Activated effector memory CD4-positive, alpha-beta T cell treated with anti-CD3 and anti-CD28 coated beads, Interleukin-2, amount 50 U/mL, for 16 hours (primary cell): ENCODE measurements around the gene CCBE1.

ENCODE experiments used
- DNase-seq: peaks from one replicate; pipeline ENCODE4 v3.0.0-alpha.2; 2020

CCBE1 gene

GRCh38 chr18:59481436-59481835 lies 215.8 kb downstream of the CCBE1 start:
- DNase-seq: no peak

GRCh38 chr18:59479776-59480175 lies 217.4 kb downstream of the CCBE1 start:
- DNase-seq: no peak

- no peak for DNase-seq
These were observed 218.6 kb downstream of the CCBE1 start for GRCh38 chr18:59478591-59478990.

GRCh38 chr18:59477849-59478248 lies 219.4 kb downstream of the CCBE1 start:
- no peak for DNase-seq

GRCh38 chr18:59470561-59471121 lies 226.6 kb downstream of the CCBE1 start:
- no peak for DNase-seq

GRCh38 chr18:59469463-59470180 lies 227.6 kb downstream of the CCBE1 start:
- no peak for DNase-seq

DNA sequence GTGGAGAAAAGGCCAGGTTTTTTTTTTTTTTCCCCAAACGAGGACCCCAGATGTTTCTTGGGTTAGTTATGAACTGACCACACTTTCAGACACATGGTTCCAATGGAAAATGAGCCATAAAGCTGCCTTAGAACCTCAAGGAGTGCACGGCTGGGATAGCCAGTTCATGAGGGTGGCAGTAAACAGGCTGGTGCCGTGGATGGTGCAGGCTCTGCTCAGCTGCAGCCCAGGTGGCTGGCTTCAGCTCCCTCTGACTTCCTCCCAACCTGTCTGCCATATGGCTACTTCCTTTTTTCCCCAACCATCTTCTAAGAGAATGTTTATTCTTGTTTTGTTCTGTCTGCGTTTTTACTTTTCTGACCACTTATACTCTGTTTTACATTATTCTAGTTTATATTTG lies 228.4 kb downstream of the CCBE1 start:
- DNase-seq: no peak

DNA sequence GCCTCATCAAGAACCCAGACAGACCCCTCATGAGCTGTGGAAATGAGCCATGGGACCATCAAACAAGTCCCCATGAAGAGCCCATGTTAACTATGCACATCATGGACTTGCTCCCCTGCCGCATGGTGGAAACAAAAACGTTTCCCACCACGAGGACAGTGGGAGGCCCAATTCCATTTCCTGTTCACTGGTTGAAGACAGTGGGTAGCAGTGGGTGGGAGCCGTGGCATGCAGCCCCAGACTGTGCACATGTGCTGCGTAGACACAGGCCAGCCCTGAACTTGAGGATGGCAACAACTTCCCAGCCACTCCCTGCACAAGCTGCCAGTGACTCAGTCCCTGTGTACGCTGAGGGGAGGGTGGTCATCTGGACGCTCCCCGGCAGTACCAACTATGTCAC lies 229.7 kb downstream of the CCBE1 start:
- DNase-seq: no peak

DNA sequence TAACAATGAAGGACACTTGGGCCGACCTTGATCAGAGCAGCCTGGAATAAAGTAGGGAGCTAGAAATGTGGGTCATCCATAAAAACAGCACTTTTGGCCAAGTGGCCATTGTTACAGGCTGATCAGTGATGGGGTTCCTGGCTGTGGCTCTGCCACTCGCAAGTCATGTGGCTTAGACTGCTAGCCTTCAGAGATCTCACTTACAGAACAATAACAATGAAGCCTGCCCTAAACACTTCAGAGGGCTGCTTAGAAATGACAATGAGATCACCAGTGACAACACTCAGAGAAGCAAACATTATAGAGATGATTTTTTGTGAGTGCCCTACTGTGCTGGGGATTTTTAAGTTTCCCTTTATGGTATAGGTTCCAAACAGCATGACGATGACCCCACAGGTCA lies 230.2 kb downstream of the CCBE1 start:
- DNase-seq: no peak

DNA sequence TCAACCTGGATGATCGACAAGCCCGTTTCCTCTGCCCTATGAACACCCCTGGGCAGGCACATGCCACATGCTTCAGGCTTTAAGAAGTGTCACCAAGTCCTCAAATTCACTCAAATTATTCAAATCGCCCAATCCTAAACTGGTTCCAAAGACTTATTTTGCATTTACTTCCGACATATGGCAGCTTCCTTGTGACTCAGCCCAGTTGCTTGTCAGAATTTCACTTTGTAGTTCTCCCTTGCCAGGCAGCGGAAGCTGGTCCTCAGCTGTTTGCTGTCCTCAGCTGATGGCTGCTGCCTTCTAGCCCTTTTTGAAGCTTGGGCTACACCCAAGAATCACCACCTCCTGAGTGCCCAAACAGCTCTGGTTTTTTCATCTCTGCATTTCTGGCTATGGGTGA lies 232.7 kb downstream of the CCBE1 start:
- no peak for DNase-seq

DNA sequence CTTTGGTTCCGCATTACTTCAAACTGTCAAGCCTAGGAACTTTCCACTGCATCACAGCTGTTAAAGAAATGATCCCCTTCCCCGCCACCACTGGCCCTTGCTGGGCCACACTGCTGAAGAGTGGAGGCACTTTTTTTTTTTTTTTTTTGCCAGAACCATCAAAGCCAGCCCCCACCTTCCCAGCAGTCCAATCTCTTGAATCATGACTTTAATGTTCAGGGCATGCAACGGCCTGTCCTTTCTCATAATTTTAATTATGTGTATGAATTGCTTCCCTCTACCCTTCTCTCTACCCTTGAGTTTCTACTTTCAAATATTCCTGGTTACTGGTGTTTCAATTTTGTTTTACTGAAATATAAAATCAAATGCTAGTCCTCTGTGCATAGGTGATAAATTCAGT lies 236.1 kb downstream of the CCBE1 start:
- DNase-seq: no peak

DNA sequence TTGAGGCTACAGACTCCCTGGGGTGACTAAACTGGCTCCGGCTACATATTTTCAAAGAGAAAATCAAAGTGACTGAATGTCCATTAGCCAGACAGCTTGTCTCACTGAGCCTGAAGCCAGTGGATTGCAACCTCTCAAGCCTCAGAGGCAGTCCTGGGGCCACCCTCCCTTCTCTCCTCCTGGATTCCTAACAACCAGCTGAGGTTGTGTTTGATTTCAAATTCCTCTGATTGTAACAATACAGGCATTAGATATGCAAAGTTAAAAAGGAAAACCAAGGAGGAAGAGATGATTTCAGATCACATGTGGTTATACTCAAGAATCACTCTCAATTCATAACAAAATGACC lies 237.2 kb downstream of the CCBE1 start:
- DNase-seq: no peak

DNA sequence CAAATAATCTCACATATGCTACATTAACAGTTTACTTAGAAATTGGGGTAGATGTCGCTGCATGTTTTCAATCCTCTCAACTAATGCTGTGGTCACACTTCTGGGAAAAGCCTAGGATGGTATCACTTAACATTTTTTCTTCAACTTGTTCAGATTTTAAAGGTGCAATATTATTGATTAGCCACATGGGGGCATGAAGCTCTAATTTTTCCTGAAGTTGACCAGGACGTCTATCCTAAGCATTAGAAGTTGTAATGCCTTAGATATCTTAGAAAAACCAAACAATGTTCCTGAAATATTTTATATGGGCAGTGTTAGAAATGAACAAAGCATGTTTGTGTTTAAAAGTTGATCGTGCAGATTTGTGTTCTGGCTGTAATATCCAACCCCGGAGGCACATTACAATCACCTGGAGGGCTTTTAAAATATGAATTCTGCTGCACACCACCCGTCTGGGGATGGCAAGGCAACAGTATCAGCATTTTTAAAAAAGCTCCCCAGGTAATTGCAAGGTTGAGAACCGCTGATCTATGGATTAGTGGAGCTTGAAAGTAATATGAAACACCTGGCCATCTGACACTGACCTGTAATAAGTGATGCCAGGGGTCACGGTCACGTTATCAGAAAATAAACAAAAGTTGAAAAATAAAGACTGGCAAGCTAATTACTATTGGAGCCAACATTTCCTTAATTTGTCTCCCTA lies 237.7 kb downstream of the CCBE1 start:
- no peak for DNase-seq

DNA sequence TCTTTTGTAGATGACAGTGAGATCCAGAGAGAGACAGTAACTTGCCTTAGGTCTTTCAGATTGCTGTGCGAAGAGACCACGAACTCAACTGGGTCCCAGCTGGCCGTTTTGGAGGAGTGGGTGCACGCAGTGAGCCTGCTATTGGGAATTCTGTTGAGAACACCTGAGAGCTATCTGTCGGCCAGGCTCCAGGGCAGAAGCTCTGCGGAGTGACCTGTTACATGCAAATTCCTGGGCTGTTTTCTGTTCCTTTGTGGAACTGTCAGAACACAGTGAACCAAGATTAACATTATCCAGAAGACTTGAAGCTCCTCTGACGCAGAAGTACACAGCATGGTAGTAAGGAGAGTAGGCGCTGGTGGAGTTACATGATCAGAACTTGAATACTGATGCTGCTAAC lies 238.6 kb downstream of the CCBE1 start:
- no peak for DNase-seq

DNA sequence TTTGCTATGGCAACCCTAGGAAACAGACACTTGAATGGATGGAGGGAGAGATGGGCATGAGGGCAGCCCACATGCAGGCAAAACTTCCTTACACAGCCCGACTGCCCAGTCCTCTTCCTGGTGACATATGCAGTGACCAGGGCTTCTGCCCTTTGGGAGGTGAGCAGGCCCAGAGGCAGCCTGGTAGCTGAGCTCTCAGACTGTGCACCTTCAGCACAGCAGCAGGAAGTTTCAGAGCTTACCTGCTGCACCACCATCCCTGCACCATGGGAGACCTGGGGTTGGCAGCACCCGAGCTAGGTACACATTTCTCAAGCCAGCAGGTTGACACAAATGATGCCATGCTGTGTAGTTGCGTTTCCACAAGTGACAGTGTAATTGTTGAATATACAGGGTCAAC lies 240.6 kb downstream of the CCBE1 start:
- DNase-seq: no peak

- DNase-seq: no peak
These were observed 241.4 kb downstream of the CCBE1 start for GRCh38 chr18:59455728-59456276.

DNA sequence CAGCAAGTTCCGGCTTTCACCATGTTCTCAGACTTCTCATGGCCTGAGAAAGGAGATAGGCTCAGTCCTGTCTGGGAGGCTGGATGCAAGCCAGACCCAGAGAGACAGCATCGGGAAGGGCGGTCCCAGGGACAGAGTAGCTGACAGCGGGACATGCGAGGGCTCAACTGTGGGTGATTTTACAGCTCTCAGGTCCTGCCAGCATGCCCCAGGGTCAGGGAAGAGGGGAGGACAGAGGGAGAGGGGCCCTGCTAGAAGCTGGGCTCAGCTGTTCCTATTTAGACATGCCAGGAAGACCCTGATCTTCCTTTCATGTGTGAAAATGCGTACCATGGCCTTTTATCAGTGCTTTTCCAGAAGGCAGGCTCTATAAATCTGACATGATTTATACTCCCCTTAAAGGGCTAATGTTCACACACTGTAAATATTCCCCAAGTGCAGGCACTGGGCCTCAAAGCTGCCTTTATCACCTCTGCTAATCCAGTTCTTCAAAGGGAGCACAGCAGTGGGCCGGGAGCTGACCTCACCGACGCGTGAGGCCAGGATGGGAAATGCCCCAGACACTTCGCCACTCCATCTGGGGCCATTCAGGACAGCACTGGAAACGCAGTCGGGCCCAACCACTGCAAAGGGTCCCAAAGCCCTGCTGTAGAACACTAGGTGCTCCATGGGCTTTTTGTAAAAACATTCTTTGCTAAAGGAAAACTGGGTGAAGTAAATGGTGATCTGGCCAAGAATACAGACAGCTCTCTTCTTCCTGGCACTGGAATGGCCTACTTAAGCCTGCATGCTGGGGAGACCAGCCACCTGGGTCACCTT lies 242.1 kb downstream of the CCBE1 start:
- DNase-seq: no peak

DNA sequence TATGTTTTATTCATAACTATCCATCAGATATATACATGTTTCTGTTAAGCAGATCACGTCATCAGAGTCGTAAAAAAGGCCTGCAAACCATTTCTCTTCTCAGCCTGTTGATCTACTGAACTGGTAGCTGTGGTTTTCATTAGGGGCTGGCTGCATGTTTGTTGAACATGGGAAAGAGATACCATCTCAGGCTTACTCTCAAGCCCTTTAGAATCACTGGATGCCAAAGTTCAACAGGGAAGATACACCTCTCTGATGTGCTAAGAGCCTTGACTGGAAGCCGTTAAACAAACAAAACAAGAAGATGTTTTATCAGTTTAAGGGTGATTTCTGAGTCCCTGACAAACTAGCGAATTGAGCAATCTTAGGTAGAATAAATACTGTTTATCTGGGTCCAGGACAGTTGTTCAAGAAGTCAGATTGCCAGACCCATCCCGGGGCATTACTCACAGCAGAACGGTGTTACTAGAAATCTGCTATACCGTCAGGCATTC lies 243.7 kb downstream of the CCBE1 start:
- DNase-seq: no peak

DNA sequence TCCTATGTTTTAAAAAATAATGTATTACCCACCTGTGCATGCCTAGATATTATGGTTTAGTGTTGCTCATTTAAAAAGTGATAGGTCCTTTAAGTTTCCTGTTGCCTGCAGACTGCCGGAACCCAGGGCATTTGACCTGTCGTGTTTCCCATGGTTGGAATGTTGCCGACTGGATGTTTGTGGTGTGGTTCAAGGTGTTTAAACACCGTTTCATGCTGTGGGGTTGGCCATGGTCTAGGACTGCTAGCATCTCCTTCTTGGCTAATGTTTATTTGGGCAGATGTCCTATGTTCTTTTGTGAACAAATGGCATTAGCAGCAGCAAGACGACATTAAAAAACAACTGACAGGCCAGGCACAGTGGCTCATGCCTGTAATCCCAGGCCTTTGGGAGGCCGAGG lies 245.3 kb downstream of the CCBE1 start:
- no peak for DNase-seq

DNA sequence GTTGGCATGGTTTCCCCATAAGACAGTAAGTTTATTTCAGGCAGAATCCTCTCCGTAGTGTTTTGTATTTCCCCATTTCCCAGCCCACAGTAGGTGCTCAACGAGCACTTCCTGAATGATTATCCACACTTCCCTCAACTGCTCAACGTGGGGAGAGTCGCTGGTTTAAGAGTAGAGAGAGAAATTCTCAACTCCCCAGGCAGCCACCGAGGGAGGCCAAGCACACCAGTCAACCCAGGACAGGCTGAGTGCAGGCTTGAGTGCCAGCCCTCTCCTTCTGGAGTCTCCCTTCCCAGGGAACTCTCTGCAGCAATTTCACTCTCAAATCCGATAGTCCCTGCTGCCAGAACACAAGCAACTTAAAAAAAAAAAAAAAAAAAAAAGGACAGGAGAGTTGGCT lies 246.2 kb downstream of the CCBE1 start:
- DNase-seq: no peak

DNA sequence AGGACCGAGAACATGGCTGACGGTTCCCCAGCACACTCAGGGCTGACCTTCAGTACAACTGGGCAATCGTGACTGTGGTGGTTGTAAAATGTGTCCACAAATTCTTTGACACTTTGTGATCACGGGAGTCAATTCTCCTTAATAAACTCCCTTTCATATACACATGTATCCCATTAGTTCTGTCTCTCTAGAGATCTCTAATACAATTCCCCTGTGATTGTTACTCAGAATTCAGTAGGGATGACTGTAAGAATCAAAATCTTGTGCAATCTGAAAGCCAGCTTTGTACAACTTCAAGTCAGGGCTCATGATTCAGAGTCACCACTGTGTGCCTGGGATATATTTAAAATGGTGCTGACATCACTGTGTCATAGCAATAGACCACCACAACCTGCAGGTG lies 248.7 kb downstream of the CCBE1 start:
- no peak for DNase-seq

GRCh38 chr18:59446012-59446411 lies 251.2 kb downstream of the CCBE1 start:
- DNase-seq: no peak
